Urothelium cell line (cell line): Measurements from ENCODE around the gene CABP2.
"Not testable (repeated sequence)": the region's sequence is repeated elsewhere in the genome, so short reads cannot be mapped to it uniquely, and the experiment has no call there.

Experiments
- DNase-seq: peaks from one replicate; pipeline ENCODE4 v3.0.0; 2011; ENCODE audit warnings: low spot score, mixed read lengths
- FAIRE-seq: peaks from 2 replicates; lab custom pipeline; 2011; peaks lifted over from hg19 to GRCh38; lab: Jason Lieb, UNC

The CABP2 gene

DNA sequence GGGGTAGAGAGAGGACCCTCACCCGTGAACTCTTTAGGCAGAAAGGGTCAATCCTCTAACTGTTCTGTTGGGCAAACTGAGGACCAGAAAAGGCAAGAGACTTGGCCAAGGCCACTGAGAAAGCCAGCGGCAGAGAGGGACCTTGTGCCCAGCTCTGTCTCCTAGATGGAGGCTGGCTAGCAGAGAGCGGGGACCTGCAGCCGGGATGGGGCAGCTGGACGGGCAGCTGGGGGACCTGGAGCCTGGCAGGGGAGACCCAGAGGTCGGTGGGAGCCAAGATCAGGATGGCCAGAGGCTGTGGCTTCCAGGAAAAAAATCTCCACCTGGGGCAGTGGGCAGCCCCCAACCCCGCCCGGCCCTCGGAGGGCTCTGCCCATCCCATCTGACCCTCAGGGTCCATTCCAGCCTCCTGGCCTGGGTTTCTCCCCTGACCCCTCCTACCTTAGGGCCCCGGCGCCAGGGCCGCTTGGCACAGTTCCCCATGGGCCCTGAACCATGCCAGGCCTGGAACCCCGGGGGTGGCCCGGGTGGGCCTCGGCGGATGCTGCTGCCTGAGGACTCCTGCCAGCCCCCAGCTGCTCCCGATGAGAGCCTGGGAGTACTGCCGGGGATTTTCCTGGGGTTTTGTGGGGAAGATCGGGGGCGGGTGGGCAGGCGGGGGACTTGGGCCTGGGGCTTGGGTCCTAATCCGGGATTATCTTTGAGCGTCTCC, at the start of gene CABP2:
Gene CABP2 (minus strand): TSS at position 603 of the 712 bp plus-strand sequence. CDS start 120 bp downstream, at position 483.
- FAIRE-seq (no peak), DNase-seq (no peak)

DNA sequence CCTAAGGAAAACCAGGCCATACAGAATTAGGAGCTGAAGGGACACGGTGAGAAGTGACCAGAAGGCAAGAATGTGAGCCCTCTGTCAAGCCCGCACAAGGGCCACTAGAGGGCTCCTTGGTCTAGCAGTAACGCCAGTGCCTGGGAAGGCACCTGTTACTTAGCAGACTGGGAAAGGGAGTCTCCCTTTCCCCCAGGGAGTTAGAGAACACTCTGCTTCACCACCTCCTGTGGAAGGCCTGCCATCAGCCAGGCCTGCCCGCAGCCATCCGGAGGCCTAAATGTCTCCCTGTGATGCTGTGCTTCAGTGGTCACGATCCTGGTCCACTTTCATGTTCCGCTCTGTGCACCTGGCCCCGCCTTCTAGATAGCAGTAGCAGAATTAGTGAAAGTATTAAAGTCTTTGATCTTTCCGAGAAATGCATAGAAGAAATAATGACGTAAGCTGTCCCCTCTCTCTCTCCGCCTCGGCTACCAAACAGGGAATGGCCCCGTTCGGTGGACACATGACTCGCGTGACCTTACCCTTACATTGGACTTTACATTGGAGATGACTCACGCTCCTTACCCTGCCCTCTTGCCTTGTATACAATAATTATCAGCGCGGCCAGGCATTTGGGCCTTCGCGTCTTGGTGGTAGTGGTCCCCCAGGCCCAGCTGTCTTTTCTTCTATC, 49.6 kb upstream of the CABP2 start:
- peak; percentile 36 for DNase-seq
- FAIRE-seq: no peak

DNA sequence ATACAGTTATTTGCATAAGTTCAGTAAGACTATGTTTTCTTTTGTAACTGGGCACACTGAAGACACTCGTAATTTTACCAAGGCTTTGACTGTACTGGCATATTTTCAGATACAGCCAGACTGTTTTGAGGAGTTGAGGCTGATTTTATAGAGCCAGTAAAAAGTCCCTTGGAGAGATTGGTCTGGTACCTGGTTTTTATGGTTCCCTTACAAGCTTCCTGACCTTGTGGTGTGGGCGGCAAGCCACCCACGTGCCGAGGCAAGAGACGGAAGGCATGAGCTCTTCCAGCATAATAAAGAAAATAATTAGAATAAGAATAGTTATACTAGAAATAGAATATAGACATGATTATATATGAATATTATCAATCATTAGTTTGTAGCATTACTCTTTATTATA, 49.1 kb upstream of the CABP2 start:
- no peak for DNase-seq
- no peak for FAIRE-seq

DNA sequence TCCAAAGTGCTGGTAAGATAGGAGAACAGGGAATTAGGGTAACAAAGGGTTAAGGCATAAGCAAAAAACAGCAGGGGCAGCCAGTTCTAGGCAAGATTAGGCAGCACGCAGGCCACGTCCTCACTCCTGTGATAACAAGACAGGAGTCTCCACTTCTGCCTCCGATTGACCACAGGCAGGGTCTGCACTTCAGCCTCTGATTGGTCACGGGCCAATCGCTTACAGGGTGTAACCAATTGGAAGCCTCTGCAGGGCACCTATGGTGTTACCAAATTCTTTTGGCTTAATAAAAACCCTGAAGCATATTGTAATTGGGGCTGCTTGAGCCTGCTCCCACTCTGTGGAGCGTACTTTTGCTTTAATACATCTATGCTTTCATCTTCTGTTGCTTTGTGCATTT, 48.2 kb upstream of the CABP2 start:
- DNase-seq (no peak), FAIRE-seq (no peak)

DNA sequence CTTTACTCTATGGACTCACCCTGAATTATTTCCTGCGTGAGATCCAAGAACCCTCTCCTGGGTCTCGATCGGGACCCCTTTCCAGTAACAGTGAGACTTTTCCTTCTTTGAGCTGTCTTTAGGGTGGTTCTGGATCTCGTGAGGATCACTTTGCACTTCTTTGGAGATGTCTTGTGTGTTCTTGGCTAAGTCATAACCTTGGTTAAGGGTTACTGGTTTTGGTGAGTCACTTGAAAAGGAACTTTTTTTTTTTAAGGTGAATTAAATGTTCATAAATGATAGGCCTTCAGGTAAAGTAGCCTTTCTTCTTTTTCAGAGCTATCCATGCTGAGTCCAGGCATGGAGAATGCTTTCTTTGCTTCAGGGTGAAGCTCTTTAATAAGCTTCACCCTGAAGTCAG, 41.0 kb upstream of the CABP2 start:
- DNase-seq (no peak), FAIRE-seq (no peak)

DNA sequence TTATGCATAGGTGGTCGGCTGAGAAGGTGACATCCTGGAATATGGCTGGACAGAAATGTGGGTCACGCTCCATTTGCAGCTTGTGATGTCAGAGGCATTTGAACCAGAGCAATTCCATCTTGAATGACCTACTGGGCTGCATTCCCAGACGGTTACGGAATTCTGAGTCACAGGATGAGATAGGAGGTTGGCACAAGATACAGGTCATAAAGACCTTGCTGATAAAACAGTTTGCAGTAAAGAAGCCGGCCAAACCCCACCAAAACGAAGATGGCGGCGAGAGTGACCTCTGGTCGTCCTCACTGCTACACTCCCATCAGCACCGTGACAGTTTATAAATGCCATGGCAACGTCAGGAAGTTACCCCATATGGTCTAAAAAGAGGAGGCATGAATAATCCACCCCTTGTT, 40.5 kb upstream of the CABP2 start:
- peak; percentile 64 for DNase-seq

DNA sequence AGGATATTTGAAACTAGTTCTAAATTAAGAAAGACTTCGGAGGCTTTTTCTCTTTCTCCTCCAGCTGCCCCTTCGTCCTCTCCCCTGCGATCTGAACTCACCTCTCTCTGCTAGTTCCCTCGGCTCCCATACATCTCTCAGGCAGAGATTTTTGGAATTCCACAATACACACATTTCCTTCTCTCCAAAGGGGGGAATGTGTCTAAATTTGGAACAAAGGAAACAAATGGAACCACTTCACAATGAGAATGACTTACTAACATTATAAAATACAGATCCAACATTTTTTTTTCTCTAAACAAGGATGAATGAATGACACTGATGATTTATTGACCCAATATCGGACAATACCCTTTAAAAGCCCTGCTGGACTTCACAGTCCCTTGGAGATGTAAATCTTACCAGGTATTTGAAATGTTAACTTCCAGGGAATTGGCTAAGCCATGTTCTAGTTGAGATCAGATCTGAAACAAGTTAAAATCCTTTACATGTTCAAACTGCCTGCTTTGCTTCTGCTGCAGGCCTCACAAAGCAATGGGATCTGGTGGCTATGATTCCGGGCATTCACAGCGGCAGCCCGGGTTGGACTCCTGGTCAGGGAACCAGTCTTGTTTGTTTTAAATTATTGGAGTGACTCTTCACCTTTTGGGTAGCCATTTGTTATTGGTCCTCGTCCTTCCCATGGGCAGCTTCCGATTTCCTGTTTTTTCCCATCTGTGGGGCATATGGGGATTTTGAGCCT, 39.9 kb upstream of the CABP2 start:
- DNase-seq: no peak
- FAIRE-seq: no peak

More for the DNA sequence above, 40.5 kb upstream of the CABP2 start:
- FAIRE-seq: not testable (repeated sequence)

DNA sequence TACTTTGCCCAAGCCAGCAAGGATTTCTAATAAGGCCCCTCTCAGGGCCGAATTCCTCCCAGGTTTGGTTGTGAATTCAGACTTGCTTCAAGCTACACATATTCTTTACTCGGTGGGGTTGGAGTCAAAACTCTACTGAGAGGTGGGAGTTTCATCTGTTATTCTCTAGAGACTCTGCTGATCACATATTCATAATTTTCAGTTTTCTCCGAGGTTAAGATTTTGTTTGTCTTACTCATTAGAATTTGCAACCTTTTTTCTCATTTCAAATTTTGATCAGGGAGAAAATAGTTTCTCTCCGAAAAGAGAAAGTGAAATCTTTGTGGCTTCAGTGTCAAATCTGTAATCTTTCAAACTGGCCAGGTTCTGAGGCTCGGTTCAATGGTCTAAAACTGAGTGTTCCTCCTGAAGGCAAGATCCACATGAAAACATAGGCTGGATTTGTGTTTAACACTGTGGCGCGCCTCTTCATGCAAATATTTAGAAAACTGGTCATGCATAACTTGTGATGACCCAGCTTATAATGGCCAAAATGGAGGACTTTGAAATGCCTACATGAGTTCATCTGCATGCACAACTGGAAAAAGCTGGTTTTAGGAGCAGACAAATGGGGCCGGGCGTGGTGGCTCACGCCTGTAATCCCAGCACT, 38.8 kb upstream of the CABP2 start:
- no peak for DNase-seq
- no peak for FAIRE-seq

DNA sequence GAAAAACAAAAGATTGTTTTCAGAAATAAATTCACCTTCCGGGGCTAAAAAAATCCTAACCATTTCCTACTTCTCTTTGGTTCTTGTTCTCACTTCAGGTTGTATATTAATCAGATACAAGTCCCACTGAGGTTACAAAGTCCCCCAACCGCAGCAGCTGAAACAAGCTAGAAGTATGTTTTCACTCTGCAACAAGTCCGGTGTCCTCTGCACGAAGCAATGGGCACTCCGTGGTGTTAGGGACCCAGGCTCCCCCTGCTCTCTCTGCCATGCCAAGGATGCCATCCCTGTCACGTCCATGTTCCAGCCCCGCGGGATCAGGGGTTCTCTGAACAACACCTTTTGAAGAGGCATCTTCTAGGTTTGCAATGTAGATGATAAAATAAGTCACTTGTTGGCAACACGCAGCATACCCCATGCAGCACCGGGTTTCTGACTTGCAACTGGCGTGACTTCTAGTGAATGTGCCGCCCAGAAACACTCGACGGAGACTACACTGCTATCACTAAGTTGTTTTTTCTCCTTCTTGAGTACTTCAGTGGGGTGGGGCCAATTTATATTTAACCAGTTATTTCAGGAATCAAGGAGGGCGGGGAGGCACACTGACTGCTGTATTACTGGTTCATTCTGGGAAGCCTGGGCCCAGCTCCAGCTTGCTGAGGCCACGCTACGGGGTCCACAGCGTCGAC, 35.0 kb upstream of the CABP2 start:
- no peak for DNase-seq
- FAIRE-seq: peak; percentile 37

DNA sequence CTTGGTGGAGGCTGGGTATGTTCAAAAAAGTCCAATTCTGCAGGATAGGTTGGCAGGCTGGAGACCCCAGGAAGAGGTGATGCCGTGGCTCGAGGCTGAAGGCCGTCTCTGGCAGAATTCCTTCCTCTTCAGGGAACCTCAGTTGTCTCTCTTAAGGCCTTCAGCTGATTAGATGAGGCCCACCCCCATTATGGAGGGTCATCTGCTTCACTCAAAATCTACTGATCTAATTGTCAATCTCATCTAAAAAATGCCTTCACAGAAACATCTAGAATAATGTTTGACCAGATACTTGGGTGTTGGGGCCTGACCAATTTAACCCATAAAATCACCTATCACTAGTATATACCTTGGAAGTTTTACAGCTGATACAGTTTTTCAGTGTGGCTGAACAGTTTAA, 33.0 kb upstream of the CABP2 start:
- DNase-seq: no peak

DNA sequence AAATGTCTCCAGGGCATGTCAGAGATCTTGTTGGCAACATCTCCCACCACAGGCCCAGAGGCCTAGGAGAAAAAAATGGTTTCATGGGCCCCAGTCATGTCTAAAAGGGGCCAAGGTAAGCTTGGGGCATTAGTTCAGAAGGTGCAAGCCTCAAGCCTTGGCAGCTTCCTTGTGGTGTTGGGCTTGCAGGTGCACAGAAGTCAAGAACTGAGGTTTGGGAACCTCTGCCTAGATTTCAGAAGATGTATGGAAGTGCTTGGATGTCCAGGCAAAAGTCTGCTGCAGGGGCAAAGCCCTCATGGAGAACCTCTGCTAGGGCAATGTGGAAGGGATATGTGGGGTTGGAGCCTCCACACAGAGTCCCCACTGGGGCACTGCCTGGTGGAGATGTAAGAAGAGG, 28.5 kb upstream of the CABP2 start:
- not testable (repeated sequence) for DNase-seq, FAIRE-seq

More for the DNA sequence above, 33.0 kb upstream of the CABP2 start:
- FAIRE-seq: no peak

DNA sequence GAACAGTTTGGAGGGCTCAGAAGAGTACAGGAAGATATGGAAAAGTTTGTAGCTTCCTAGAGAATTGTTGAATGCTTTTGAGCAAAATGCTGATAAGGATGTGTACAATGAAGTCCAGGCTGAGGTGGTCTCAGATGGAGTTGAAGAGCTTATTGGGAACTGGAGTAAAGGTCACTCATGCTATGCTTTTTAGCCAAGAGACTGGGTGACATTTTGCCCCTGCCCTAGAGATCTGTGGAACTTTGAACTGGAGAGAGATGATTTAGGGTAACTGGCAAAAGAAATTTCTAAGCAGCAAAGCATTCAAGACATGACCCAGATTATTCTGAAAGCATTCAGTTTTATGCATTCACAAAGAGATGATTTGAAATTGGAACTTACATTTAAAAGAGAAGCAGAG, 27.9 kb upstream of the CABP2 start:
- FAIRE-seq: no peak
- DNase-seq: no peak

DNA sequence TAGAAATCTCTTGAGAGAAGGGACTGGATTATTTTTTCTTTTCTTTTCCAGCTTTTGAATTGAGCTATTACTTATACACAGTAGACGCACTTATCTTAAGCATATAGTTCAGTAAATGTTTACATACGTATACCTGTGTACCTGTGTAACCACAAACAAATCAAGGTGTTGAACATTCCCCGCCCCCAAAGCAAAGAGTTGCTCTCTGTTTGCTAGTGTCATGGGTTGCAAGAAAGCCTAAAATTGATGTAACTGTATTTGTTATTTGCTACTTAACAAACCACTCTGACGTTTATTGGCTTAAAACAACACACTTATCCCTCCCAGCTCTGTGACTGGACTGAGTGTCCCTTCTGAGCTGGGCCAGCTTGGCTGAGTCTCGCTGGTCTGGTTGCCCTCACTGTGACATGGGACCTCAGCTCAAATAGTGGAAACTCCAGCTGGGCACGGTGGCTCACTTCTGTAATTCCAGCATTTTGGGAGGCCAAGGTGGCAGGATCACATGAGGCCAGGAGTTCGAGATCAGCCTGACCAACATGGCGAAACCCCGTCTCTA, 25.4 kb upstream of the CABP2 start:
- no peak for FAIRE-seq
- no peak for DNase-seq

DNA sequence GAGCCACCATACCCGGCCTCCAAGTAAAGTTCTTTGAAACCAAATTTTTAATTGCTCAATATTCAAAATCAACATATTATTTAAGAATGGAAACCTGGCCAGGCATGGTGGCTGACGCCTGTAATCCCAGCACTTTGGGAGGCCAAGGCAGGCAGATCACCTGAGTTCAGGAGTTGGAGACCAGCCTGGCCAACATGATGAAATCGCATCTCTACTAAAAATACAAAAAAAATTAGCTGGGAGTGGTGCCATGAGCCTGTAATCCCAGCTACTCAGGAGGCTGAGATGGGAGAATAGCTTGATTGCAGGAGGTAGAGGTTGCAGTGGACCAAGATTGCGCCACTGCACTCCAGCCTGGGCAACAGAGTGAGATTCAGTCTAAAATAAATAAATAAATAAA, 24.9 kb upstream of the CABP2 start:
- not testable (repeated sequence) for FAIRE-seq, DNase-seq

DNA sequence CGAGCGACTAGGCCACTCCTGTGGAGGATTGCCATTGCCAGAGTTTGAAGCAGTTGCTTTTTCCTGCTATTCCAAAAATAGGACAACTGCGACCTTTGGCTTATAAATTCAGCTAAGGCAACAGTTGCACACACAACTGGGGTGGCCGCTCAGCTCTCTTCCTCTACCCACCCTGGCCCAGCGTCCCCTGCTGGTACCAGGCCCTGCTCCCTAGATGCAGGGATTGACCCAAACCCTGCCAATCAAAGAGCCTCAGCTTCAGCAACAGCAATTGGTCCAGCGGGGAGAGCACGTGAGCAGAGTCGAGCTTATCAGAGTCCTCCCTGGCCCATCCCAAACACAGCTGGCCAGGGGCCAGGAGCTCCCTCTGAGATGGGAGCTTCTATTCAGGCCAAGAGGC, 22.0 kb upstream of the CABP2 start:
- FAIRE-seq (no peak), DNase-seq (no peak)

DNA sequence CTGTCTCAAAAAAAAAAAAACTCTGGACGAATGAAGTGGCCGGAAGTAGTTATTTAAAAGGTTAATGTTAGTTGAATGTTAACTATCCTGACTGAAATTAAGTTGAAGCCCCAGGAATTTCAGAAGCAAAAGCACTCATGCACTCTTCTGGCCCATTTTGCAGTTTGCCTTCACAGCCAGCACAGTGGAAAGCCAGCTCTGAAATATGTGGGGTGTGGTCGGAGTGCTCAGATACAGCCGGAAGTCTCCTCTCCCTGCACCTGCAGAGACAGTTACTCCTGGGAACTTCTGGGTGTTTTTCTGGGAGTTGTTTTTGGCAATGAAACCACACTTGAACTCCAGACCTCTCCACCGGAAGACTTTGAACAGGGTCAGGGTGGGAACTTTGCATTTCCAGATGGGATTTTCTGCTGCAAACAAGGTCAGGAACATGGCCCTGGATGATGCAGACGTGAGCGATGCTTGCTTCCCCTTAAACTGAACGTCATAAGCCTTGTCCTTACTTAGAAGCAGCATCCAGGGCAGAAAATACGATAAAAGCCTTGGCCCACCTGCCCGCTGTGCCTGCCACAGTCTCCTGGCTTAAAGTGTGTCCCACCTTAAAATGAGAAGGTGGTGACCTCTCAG, 21.5 kb upstream of the CABP2 start:
- DNase-seq: peak; percentile 53
- no peak for FAIRE-seq

DNA sequence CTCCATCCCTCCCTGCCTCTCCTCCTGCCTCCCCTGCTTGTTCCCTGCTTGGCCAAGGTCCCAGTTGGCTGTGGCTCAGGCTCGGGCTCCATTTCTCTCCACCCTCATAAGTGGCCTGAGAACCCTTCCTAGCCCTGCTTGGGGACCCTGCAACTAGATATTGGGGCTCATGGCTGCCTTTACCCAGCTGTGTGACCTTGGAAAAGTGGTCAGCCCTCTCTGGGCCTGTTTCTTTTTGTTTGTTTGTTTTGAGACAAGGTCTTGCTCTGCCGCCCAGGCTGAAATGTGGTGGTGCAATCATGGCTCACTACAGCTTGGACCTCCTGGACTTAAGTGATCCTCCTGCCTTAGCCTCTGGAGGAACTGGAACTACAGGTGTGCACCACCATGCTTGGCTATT, 20.3 kb upstream of the CABP2 start:
- FAIRE-seq (no peak), DNase-seq (no peak)

DNA sequence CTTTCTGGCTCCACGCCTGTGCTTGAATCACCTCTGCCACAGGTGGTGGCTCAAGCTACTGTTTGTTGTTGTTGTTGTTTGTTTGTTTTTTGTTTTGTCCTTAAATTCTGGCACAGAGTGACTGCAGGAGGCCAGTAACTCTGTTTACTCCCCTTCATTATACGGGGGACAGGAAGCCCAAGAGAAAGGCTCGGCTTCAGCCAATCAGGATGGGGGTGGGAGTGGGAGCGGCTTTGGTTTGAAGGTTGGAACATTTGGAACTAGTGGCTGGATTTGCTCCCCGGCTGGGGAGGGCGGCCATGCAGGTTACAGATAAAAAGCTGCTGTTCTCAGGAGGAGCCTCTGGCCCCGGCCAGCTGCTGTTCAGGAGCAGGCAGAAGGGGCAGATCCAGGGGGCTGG, 19.7 kb upstream of the CABP2 start:
- DNase-seq (no peak), FAIRE-seq (no peak)

DNA sequence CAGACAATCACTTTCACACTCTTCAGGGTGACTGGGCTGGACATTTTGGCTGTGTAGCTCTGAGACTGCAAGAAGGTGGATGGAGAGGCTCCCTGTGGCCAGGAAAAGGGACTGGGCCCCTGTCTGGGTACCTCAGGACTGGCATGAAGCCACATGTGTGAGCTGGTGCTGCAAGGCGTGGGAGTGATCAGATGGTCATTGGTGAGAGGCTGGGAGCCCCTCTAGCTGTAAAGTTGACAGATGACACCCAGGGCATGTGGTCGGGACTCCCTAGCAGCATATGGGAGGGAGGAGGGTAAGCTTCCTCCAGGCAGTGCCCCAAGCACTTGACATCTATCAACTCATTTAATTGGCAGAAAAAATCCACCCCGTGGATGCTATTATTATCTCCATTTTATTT, 18.9 kb upstream of the CABP2 start:
- FAIRE-seq (no peak), DNase-seq (no peak)

DNA sequence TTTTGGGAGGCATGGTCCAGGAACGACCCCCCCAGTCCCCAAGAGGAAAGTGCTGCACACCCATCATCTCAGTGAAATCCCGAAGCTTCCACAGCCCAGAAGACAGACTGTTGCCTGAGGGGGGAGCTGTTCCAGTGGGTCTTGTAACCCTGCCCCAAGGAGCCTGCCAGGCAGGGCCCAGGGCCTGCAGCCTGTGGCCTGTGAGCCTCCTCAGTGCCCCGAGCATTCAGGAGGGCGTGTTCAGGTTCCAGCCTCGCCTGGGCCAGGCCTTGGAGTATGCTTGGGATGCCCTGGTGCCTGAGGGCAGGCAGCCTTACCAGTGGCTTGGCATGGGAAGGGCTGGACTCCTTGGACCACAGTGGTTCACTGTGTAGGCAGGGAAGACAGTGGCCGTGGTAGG, 18.0 kb upstream of the CABP2 start:
- FAIRE-seq (no peak), DNase-seq (no peak)
